ENCODE results near the gene PLCXD3. TPM values are rescaled to one million over a fixed set of nuclear protein-coding genes. Genes with fewer than 3 reads are reported as not detected.

PLCXD3 gene
- polyA plus RNA-seq, 1 donor (not counting 4 experiments of a cell fraction or from before 2014, with no cell fraction given) = not detected

DNA sequence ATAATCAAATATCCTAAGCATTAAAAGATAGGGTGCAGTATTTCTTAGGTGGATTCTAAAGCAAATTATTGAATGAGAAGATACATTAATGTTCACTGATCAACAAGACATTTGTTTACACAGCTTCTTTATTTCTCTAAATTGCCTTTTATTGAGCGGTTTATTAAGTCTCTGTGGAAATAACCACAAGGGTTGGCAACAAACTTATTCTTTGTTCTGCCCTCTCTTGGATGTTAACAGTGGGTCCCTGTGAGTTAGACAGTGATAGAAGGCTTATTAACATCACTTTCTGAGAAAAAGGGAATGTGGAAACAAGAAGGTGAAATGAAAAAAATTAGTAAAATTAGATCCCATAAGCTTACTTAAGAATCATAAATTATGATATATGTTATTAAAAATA lies 214.3 kb downstream of the PLCXD3 start:
- no peaks in the 10 kb centered on the region for H3K9me3 ChIP-seq (ENCODE audit: control insufficient read depth, low read depth, low read length)
- TF ChIP-seq EZH2 (IDR thresholded peaks at IDR 0.05; ENCODE audit: low read length) (no peak), CTCF (optimal IDR thresholded peaks at IDR 0.05 in 1 of 3, IDR thresholded peaks at IDR 0.05 in 1 of 3, conservative IDR thresholded peaks at IDR 0.05 in 1 of 3; ENCODE audit: extremely low read depth in 1 of 3, insufficient read depth in 2 of 3, low read length in 3 of 3) (no peak)
- no peak for DNase-seq (ENCODE audit: low read depth, low spot score)
- H3K4me2 ChIP-seq (ENCODE audit: control insufficient read depth, extremely low read depth, insufficient read depth, low read depth, low read length) = no peak overlapping the region
- no peaks in the 10 kb centered on the region for H3K4me1 ChIP-seq (ENCODE audit: control insufficient read depth, extremely low read depth, insufficient read depth, low read length)
- no peaks in the 10 kb centered on the region for H3K27me3 ChIP-seq (ENCODE audit: control insufficient read depth, extremely low read depth, insufficient read depth, low read length)
- H3K4me3 ChIP-seq (ENCODE audit: control insufficient read depth in 2 of 3, extremely low read depth in 1 of 3, insufficient read depth in 2 of 3, low read depth in 1 of 3, low read length in 3 of 3) = no peak overlapping the region
- dilution Hi-C loops (cut with MboI; ENCODE audit: extremely low pct_ligation_motif_present, low sequenced_read_pairs) = no loop called here
- FAIRE-seq = no peak
- H3K27ac ChIP-seq (ENCODE audit: control insufficient read depth, insufficient read depth, low read length) = no peak overlapping the region
- H3K9me1 ChIP-seq (ENCODE audit: control insufficient read depth, extremely low read depth, insufficient read depth, low read length) = no peaks in the 10 kb centered on the region
- H4K20me1 ChIP-seq (ENCODE audit: control insufficient read depth, extremely low read depth, insufficient read depth, low read length) = no peaks in the 10 kb centered on the region
- H3K79me2 ChIP-seq (ENCODE audit: control insufficient read depth, insufficient read depth, low read length) = no peaks in the 10 kb centered on the region
- H3K9ac ChIP-seq (ENCODE audit: control insufficient read depth, extremely low read depth, insufficient read depth, low read length) = no peak overlapping the region
- H3K36me3 ChIP-seq (ENCODE audit: control insufficient read depth in 2 of 2, extremely low read depth in 1 of 2, insufficient read depth in 2 of 2, low read length in 2 of 2) = no peaks in the 10 kb centered on the region
- no peak overlapping the region for H2AFZ ChIP-seq (ENCODE audit: control insufficient read depth, low read length)

- Histone ChIP-seq H4K20me1 (ENCODE audit: control insufficient read depth, extremely low read depth, insufficient read depth, low read length) (no peaks in the 10 kb centered on the region), H3K9me3 (ENCODE audit: control insufficient read depth, low read depth, low read length) (no peaks in the 10 kb centered on the region), H3K4me2 (ENCODE audit: control insufficient read depth, extremely low read depth, insufficient read depth, low read depth, low read length) (no peak overlapping the region), H3K79me2 (ENCODE audit: control insufficient read depth, insufficient read depth, low read length) (no peaks in the 10 kb centered on the region), H2AFZ (ENCODE audit: control insufficient read depth, low read length) (no peak overlapping the region), H3K9me1 (ENCODE audit: control insufficient read depth, extremely low read depth, insufficient read depth, low read length) (no peaks in the 10 kb centered on the region), H3K27me3 (ENCODE audit: control insufficient read depth, extremely low read depth, insufficient read depth, low read length) (no peaks in the 10 kb centered on the region), H3K27ac (ENCODE audit: control insufficient read depth, insufficient read depth, low read length) (no peak overlapping the region), H3K9ac (ENCODE audit: control insufficient read depth, extremely low read depth, insufficient read depth, low read length) (no peak overlapping the region), H3K4me1 (ENCODE audit: control insufficient read depth, extremely low read depth, insufficient read depth, low read length) (no peaks in the 10 kb centered on the region), H3K36me3 (ENCODE audit: control insufficient read depth in 2 of 2, extremely low read depth in 1 of 2, insufficient read depth in 2 of 2, low read length in 2 of 2) (no peaks in the 10 kb centered on the region), H3K4me3 (ENCODE audit: control insufficient read depth in 2 of 3, extremely low read depth in 1 of 3, insufficient read depth in 2 of 3, low read depth in 1 of 3, low read length in 3 of 3) (no peak overlapping the region)
- TF ChIP-seq EZH2 (IDR thresholded peaks at IDR 0.05; ENCODE audit: low read length) = no peak
- no peak for TF ChIP-seq CTCF (optimal IDR thresholded peaks at IDR 0.05 in 1 of 3, IDR thresholded peaks at IDR 0.05 in 1 of 3, conservative IDR thresholded peaks at IDR 0.05 in 1 of 3; ENCODE audit: extremely low read depth in 1 of 3, insufficient read depth in 2 of 3, low read length in 3 of 3)
- DNase-seq (ENCODE audit: low read depth, low spot score) (no peak), FAIRE-seq (no peak)
- dilution Hi-C loops (cut with MboI; ENCODE audit: extremely low pct_ligation_motif_present, low sequenced_read_pairs) = no loop called here
Observed at GRCh38 chr5:41291323-41291722, 219.1 kb downstream of the PLCXD3 start.
